Fibroblast of upper back skin (primary cell): ENCODE measurements around the gene INTS11.

Experiments used
- DNase-seq: peaks from one replicate; pipeline ENCODE4 v3.0.0-alpha.2; 2013

INTS11 gene

DNA sequence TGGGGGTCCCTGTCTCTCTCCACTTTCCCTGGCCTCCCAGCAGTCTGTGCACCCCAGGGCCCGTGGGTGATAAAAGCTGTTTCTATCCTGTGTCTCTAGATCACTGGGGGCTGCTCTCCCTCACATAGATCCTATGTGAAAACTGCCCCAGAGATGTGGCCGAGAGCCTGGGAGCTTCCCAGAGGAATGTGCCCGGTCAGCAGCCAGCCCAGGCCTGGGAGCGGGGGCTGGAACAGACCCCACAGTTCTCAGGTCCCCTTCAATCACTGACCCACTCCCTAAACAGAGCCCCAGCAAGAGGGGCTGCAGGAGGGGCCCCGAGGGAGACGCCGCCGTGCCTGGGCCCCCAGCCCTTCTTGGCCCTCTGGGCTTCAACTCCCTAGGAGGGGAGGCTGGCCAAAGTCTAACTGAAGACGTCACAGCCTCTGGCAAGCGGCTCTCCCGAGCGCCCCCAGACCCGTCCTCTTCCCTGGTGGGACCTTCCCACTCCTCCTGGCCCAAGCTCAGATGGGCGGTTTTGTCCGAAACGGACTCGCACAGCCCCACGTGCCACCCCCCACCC, 33.5 kb upstream of the INTS11 start:
- DNase-seq = no peak

DNA sequence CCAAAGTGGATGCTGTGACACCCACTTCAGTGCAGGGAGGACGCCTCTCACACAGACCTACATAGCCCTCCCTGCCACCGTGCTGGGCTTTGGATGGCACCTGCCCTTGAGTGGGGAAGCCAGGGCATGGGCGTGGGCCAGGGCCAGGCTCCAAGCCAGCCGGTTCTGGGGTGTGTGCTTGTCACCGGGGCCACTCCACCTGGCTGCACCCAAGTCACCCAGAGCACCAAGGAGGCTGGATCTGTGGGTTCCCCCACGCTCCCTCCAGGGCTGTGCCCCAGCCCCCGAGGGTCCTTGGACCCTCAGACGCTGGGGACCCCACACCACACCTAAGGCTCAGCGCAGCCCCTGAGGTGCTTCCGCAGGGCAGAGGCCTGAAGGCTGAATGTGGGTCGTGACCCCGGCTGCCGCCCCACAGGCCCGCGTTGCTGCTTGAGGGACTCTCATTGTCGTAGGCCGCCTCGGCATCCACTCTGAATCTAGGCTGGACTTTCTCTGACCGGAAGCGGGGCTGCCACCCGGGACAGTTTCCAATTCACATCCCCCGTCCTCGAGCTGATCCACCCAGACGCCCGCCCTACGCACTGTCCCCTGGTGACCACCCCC, 32.4 kb upstream of the INTS11 start:
- no peak for DNase-seq

DNA sequence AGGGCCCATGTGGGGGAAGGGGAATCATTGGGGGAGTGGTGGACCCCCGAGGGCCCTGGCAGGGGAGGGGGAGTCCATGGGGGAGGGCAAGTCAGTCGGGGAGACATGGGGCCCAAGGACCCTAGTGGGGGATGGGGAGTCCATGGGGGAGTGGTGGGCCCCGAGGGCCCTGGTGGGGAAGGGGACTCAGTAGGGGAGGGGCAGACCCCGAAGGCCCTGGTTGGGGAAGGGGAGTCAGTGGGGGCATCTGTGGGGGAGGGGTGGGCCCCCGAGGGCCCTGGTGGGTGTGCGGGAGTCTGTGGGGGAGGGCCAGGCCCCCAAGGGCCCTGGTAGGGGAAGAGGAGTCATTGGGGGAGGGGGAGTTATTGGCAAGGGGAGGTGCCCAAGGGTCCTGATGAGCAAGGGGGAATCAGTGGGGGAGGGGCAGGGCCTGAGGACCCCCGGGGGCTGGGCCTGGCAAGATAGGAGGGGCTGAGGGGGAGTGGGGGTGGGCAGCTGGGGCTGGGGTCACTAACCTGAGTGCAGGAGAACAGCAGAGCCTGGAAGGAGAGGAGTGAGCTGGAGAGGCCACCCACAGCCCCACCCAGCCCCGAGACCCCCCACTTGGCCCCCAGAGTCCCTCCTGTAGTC, 31.8 kb upstream of the INTS11 start:
- no peak for DNase-seq

DNA sequence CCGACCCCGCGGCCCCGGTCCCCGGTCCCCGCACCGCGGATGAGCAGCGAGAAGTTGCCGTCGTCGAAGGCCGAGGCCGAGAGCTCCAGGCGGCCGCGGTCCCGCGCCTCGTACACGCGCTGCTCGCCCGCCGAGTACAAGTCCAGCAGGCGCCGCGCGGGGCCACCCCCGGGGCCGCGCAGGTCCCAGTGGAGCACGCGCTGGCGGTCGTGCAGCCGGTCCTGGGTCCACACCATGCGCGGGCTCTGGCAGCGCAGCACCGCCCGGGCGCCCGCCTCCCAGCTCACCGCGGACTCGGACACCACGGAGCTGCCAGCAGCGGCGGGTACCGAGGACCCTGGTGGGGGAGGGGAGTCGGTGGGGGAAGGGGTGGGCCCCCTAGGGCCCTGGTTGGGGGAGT, 31.0 kb upstream of the INTS11 start:
- no peak for DNase-seq

DNA sequence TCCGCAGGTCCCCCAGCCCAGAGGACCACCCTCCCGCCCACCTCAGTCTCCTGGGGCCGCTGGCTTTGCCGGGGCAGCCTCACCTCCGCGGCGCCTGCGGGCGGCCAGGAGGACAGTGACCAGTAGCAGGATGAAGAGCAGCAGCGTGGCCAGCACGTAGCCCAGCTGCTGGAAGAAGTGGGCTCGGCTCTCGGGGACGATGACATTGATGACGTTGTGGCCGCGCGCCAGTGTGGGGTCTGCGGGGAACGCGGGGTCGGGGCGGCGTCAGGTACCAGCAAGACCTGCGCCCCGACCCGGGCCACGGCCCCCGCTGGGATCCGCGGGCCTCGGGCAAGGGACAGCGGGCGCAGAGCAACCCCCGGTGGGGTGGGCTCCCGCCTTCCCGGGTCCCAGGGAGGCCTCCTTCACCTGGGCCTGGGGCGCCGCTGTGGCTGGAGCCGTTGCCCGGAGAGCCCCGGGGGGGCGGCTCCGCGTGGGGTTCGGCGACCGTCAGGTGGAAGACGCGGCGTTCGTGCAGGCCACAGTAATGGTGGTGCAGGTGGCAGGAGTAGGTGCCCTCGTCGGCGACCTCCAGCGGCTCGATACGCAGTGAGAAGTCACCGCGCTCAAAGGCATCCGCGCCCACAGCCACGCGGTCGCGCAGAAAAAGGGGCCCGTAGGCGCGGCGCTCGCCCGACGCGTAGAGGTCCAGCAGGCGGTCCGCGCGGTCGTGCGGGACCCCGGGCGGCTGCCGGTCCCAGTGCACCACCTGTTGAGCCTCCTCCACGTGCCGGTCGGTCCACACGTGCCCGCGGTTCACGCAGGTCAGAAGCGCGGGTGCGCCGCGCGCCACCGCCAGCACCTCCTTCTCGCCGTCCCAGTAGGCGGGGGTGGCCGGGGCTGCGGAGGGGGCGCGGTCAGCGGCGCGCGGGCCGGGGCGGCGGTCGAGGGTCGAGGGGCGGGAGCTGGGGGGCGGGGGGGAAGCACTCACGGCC, 30.1 kb upstream of the INTS11 start:
- DNase-seq = no peak

DNA sequence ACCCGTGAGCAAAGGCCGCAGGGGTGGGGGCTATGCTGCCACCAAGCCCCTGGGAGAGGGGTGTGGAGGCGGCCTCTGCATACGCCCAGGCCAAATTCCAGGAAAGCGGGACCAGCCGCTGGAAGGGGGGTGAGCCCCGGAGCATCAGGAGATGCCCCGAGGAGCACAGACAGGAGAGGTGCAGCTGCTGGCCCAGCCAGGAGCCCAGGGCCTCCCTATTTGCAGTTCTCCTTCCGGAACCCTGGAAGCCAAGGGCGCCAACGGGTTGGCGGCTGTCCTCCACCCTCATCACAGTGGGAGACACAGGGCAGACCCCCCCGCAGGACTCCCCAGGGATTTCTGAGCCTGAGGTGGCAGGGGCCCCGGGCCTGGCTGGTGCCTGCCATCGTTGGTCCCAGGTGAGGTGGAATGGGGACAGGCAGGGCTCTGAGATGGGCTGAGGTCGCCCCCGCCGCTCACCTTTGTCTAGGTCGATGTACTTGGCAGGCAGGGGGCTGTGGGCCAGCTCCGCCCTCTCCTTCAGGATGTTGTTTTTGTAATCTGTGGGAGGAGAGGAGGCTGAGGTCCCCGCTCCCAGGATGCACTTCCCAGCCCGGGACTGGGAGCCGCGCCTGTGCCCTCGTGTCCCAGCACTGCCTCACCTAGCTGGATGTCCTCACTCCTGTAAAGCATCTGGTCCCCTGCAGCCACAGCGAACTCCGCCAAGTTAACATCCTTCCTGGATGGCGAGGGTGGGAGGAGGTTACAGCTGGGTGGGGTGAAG, 29.1 kb upstream of the INTS11 start:
- DNase-seq = no peak

DNA sequence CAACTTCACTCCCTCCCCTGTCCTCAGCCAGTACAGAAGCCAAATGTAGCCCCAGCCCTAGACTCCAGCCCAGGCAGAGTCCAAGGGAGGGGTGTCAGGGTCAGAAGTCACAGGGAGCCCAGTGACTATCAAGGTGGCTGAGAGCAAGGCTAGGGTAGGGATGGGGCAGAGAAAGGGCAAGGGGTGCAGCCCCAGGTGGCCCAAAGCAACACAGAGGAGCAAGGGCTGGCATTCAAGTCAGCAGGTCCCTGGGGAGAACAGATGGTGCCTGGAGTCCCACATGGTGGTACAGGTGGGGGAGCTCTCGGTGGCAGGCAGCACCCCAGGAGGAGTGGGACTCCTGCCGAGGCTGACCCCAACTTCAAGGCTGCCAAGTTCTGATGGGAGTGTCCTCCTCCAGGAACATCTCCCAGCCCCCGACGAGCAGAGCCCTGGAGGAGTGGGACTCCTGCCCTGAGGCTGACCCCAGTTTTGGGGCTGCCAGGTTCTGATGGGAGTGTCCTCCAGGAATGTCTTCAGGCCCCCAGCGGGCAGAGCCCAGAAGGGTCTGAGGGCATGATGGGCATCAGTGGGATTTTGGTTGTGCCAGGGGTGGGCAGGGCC, 28.4 kb upstream of the INTS11 start:
- DNase-seq = no peak

DNA sequence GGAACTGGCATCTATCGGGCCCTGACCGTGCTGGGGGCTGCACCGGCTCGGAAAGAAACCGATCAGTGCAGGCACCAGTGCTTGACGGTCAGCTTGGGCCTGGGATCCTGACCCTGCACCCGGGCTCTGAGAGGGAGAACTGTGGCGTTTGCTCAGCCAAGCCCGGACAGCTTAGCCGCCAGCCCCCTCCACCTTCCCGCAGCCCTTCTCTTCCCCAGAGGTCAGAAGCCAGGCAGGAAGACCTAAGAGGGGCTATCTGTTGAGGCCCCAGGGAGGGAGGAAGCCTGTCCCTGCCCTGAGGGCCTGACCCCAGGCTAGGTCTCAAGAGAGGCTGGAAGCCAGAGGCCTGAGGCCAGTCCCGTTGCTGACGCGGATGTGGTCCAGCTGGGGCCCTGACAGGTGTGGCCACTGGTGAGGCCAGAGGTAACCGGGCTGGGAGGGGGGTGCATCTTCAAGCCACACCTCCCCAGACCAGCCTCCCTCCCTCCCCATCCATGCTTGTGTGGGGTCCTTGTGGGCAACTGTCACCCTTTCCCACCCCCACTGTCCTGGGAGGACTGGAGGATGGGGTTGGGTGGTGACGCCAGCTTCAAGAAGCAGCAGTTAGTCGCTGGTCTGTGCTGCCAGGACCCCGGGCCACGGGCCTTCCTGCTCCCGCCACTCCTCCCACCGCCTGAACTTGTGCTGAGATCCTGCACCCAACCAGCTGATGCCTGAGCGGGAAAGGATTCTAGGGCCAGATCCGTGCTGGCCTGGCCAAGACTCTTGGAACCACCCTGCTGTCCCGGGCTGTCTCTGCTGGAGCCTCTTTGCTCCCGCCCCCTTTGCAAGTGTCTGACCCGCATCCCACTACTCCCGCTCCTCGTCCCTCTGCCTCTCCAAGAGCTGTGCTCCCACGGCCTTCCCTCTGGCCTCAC, 27.3 kb upstream of the INTS11 start:
- peak; percentile 42 for DNase-seq

DNA sequence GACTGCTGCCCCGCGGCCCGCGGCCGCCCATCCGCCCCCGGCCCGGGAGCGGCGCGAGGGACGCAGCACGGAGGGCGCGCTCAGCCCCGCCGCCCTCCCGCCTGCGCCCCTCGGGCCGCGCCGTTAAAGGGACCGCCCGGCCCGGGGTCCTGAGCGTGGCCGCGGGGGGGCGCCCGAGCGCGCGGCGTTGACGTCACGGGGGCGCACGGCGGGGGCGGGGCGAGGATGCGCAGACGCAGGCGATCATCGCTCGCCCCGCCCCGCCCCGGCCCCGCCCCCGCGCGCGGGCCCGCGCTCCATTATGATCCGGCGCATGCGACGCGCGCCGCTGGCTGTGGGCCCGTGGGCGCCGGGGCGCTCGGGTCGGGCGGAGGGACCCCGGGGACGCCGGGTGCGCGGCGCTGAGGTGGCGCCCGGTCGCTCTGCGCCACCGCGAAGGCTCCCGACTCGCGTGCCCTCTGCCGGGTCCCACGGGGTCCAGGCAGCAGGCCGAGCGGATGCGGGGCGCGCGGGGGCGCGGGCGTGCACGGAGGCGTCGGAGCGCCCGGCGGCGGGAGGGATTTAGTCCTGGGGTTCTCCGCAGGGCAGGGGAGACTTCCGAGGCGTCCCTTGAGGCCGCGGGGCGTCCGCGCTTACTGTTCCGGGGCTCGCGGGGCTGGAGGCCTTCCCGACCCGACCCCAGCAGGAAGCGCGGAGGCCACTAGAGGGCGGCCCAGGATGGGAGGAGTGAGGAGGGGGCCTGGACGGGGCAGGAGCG, 25.0 kb upstream of the INTS11 start, which contains the start of gene DVL1:
DVL1 (minus strand) TSS at position 163 of the 757 bp plus-strand sequence. CDS start 353 bp downstream, outside the sequence.
- DNase-seq = peak; percentile 77

DNA sequence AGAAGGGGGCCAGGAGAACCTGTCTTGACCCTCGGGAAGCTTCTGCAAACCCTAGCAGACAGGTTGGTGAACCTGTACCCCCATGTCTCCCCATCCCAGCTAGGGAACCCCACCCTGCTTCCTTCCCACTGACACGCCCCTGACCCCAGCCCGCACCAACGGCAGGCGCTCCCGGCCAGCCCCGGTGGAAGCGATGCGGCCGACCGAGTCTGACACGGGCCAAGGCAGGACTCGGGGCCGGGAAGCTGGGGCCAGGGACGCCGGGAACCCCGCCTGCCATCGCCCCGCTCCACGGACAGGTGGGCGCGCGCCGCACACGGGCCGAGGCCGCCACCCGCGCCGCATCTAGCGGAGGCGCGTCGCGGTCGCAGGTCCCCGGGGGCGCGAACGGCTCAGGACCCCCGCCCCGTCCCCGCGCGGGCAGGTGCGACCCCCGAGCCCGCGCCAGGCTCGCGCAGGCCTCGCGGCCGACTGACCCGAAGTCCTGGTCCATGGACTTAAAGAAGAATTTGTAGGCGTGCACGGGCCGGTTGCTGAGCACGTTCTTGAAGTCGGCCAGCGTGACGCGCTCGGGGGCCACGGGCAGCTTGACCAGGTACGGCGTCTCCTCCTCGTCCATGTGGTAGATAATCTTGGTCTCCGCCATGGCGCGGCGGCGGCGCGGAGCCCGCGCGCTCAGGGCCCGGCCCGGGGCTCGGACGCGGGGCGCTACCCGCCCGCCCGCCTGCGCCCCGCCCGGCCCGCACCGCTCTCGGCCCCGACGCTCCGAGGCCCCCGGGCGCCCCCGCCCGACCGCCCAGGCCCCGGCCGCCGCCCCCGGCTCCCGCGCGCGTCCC, 24.2 kb upstream of the INTS11 start:
- DNase-seq = no peak

DNA sequence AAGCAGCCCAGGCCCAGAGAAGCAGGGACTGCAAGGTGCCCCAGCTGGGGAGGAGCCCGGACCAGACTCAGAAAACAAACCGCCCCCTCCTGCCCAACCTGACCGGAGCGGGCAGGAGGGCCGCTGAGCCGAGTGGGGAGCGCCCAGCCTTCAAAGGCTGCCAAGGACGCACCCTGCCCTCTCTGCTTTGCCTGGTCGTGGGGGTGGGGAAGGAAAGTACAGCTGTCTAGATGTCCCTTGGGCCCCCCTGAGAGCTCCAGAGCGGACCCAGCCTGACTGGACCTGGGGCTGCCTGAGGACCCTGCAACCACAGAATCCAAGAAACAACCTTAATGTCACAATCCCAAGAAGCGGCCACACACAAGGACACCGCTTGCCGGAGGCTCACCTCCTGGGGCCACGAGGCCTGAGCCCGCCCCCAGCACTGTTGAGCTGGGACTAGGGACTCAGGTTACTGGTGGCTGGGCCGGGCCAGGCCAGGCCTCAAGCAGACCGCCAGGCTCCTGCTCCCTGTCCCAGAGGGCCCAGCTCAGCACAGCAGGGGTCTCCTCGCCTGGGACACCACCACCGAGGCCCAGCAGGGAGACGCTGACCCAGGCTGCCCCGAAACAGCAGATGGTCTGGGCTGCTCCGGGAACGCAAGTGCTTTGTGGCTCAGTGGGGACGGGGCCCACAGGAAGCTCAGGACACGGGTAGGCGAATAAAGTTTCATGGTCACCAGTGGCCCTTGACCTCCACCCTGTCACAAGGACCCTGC, 23.4 kb upstream of the INTS11 start:
- DNase-seq = no peak

DNA sequence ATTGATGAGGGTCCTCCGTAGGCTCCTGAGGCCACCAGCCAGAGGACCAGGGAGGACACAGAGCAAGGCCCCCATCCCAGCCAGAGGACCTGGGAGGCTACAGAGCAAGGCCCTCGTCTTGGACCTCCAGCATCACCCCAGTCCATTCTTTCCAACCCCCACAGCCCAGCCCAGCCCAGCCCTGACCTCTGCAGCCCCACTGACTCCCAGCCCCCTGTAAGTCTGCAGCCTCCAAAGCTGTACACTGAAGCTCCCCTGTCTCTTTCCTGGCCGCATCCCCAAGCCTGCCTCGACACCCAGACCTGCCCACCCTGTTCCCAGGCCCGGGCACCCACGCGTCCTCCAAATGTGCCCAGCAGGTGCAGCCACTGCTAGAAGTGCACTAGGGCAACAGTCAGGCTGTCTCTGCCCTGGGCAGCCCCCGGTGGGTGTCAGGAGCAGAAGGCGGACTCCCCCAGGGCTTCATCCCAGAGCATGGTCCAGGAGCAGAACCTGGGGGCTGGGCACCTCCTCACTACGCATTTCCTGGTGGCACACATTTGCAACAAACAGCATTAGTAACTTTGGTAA, 22.7 kb upstream of the INTS11 start:
- DNase-seq = no peak

DNA sequence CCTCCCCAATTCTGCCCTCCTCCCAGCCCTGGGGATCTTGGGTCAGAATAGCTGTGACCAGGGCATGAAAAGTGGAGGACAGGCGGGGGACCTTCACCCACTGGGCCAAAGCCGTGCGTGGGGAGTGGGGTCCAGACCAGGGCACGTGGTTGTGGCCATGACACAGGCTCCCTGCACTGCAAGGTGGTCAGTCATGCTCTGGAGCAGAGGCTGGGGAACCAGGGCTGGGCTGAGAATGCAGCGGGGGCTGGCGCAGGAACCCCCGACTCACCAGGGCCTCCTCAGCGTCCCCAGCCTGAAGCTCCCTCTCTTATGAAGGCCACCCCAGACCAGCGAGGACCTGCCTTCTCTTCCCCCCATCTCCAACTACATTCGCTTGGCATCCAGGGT, 22.0 kb upstream of the INTS11 start:
- DNase-seq = no peak

DNA sequence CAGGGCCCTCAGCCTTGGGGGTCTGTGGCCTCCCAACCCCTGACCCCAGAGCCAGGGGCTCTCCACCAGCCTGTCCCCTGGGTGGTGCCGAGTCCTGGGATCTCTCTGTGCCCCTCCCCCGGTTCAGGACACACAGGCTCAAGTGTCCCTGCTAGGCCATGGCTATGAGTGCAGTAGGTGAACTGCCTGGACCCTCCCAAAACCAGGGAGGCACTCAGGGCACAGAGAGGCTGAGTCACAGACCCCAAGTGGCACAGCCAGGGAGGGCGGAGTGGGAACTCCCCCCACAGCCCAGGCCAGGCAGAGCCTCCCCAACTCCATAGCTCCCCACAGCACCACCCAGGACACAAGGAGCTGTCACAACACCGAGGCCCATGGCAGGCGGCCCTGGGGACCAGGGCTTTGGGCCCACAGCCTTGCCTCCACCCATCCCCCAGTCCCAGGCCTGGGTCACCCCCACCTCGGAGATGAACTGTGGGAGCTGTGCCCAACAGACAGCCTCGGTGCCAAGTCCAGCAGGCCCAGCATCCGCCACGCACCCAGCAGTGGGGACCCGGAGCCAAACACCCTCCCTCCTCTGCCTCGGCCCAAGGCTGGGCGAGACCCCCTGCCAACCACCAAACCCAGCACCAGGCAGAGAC, 21.5 kb upstream of the INTS11 start:
- no peak for DNase-seq

DNA sequence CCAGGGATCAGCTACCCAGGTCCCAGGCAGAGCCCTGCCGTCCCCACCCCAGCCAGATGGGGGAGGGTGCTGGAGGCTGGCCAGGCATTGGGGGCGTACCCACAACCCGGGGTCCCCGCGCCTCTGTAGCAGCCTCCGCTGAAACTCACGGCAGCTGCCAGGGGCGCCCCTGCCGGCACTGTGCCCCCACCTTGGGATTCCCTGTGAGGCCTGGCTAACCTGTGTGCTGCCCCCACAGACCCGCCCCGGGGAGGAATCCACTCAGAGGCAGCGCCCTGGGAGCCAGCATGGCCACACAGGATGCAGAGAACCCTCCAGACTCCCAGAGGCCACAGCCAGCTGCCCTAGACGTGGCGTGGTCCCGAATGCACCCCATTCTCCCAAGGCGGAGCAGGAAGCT, 20.9 kb upstream of the INTS11 start:
- DNase-seq = no peak

DNA sequence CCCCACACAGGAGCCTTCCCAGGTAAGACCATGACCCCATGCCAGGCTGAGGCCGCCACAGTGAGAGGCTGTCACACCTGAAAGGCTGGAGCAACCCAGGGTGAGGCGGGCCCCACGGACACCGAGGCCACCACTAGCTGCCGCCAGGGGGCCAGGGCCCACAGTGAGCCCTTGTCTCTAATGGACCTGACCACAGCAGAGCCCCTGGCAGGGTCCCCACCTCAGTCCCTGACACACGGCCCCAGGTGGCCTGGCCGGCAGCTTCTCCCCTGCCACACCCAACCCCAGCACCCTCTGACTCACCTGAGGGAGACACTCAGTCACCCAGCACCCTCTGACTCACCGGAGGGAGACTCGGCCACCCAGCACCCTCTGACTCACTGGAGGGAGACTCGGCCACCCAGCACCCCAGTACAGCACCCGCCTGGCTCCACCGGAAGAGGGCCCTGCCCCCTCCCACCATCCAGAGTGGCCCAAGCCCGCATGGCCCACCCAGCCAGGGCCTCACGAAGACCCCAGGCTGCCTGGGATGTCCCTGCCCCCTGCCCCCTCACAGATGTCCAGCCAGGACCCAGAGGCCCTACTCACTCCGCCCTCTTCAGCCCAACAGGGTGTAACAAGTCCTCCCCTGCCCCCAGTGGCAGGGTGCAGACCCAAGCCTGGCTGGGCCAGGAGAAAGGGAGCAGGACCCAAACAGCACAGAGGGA, 20.3 kb upstream of the INTS11 start:
- peak; percentile 56 for DNase-seq

DNA sequence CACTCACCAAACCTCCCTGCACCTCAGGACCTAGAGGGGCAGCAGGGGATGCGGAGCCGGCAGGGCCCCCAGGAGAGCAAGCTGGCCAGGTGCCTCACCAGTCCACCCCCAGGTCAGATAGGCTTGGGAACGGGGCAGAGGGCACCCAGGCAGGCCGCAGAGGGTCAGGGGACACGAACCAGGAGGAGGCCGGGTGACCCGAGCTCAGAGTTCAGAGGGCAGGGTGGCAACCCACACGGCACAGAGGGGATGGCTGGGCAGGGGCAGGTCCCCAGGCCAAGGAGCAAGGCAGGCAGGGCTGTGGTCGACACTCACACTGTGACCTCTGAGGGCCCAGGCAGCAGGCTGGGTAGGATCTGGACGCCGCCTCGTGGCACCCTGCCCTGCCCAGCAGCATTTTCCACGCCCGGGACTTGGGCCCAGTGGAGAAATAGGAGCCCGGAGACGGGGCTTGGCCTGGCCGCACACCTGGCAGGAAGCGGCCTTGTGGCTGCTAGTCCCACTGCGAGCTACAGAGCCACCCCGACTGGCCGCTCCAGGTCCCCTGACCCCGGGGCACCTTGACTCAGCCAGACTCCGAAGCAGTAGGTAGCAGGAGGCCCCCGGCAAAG, 19.5 kb upstream of the INTS11 start:
- no peak for DNase-seq
